ENCODE data around the gene MYD88. TPM values are rescaled to one million over a fixed set of nuclear protein-coding genes. Genes with fewer than 3 reads are reported as not detected.

The MYD88 gene
- total RNA-seq, 1 experiment from 2014 or later: 17.7 TPM

- no peaks in the 10 kb centered on the region for H3F3A ChIP-seq (ENCODE audit: low read length, unreplicated experiment)
- H3K9me2 ChIP-seq (replicated peaks; ENCODE audit: low read length): no peaks in the 10 kb centered on the region
- H4K20me1 ChIP-seq (ENCODE audit: low read length): no peaks in the 10 kb centered on the region
- no peak overlapping the region for H2AFZ ChIP-seq (ENCODE audit: low read length)
- H3K4me2 ChIP-seq (ENCODE audit: low read length): no peak overlapping the region
- H3K4me3 ChIP-seq (ENCODE audit: low read length): no peak overlapping the region
- H3K9me3 ChIP-seq (ENCODE audit: low read length): no peaks in the 10 kb centered on the region
- H3K27me3 ChIP-seq (ENCODE audit: low read length): no peaks in the 10 kb centered on the region
- H3K27ac ChIP-seq (ENCODE audit: low read length): no peak overlapping the region
- H3K79me2 ChIP-seq (ENCODE audit: low read length): no peaks in the 10 kb centered on the region
- DNase-seq (peak; percentile 28), ATAC-seq (peak; percentile 7)
- H3K9ac ChIP-seq (ENCODE audit: low read length): no peak overlapping the region
- intact Hi-C loops (cut with micrococcal nuclease): loop anchor here (1.0 to 5.0 kb wide), 2 partner anchors 112 to 231 kb away; partner anchors contain the start of gene XYLB
- no peak for TF ChIP-seq EZH2 (IDR thresholded peaks at IDR 0.05; ENCODE audit: low read length, unreplicated experiment)
- TF ChIP-seq CTCF (conservative IDR thresholded peaks at IDR 0.05; ENCODE audit: low read depth, low read length): no peak
- TF ChIP-seq EZH2phosphoT487 (IDR thresholded peaks at IDR 0.05; ENCODE audit: borderline replicate concordance, low read length): no peak
- ChIA-PET POLR2A (ENCODE audit: unreplicated experiment) (interaction anchor here (0.7 kb wide), 1 partner anchor 9 kb away, joined by 3 read pairs; no protein-coding TSS in a partner anchor), CTCF (interaction anchor here (0.8 to 1.3 kb wide), 2 partner anchors 131 to 142 kb away, joined by 3 to 7 read pairs; no protein-coding TSS in a partner anchor)
- H3K36me3 ChIP-seq (ENCODE audit: low read depth, low read length): peaks cover 14% of the 10 kb centered on the region
- H3K4me1 ChIP-seq (ENCODE audit: insufficient read depth, low read length): peaks cover 6% of the 10 kb centered on the region; the same call in 1 of the 2 replicates
- no TSS peak for BruUV-seq (replicated peaks)
These were observed 21.8 kb upstream of the MYD88 start for GRCh38 chr3:38116471-38117162.

GRCh38 chr3:38117163-38117716, 21.2 kb upstream of the MYD88 start:
- no peak overlapping the region for H3K4me3 ChIP-seq (ENCODE audit: low read length)
- no peak overlapping the region for H3K9ac ChIP-seq (ENCODE audit: low read length)
- H3K9me2 ChIP-seq (replicated peaks; ENCODE audit: low read length): no peaks in the 10 kb centered on the region
- intact Hi-C loops (cut with micrococcal nuclease): loop anchor here (1.0 to 5.0 kb wide), 2 partner anchors 113 to 230 kb away; partner anchors contain the start of gene XYLB
- no peaks in the 10 kb centered on the region for H3K27me3 ChIP-seq (ENCODE audit: low read length)
- no peak overlapping the region for H2AFZ ChIP-seq (ENCODE audit: low read length)
- CTCF ChIA-PET: interaction anchor here (0.8 to 1.3 kb wide), 2 partner anchors 130 to 143 kb away, joined by 3 to 7 read pairs; no protein-coding TSS in a partner anchor
- peaks cover 20% of the 10 kb centered on the region for H3K36me3 ChIP-seq (ENCODE audit: low read depth, low read length)
- H3K27ac ChIP-seq (ENCODE audit: low read length): no peak overlapping the region
- no TSS peak for BruUV-seq (replicated peaks)
- H3F3A ChIP-seq (ENCODE audit: low read length, unreplicated experiment): no peaks in the 10 kb centered on the region
- H3K4me1 ChIP-seq (ENCODE audit: insufficient read depth, low read length): peaks cover 6% of the 10 kb centered on the region; the same call in 1 of the 2 replicates
- no peak overlapping the region for H3K4me2 ChIP-seq (ENCODE audit: low read length)
- no peaks in the 10 kb centered on the region for H3K79me2 ChIP-seq (ENCODE audit: low read length)
- ATAC-seq (peak; percentile 55), DNase-seq (peak; percentile 36)
- TF ChIP-seq EZH2phosphoT487 (IDR thresholded peaks at IDR 0.05; ENCODE audit: borderline replicate concordance, low read length): no peak
- no peak for TF ChIP-seq CTCF (conservative IDR thresholded peaks at IDR 0.05; ENCODE audit: low read depth, low read length)
- no peak for TF ChIP-seq EZH2 (IDR thresholded peaks at IDR 0.05; ENCODE audit: low read length, unreplicated experiment)
- H4K20me1 ChIP-seq (ENCODE audit: low read length): no peaks in the 10 kb centered on the region
- no peaks in the 10 kb centered on the region for H3K9me3 ChIP-seq (ENCODE audit: low read length)
- POLR2A ChIA-PET (ENCODE audit: unreplicated experiment): no interaction called here

All from PC-3 (cell line).